GM19351 (cell line): Measurements from ENCODE around the gene SLC16A2.
"Not testable (repeated sequence)": the region's sequence is repeated elsewhere in the genome, so short reads cannot be mapped to it uniquely, and the experiment has no call there.

Source experiments
- ATAC-seq: cut with Tn5 transposase; IDR thresholded peaks from one replicate; pipeline ENCODE4 v1.9.1; 2021; ENCODE audit warnings: mild to moderate bottlenecking, moderate library complexity; ENCODE audit not compliant: unreplicated experiment

The SLC16A2 gene

DNA sequence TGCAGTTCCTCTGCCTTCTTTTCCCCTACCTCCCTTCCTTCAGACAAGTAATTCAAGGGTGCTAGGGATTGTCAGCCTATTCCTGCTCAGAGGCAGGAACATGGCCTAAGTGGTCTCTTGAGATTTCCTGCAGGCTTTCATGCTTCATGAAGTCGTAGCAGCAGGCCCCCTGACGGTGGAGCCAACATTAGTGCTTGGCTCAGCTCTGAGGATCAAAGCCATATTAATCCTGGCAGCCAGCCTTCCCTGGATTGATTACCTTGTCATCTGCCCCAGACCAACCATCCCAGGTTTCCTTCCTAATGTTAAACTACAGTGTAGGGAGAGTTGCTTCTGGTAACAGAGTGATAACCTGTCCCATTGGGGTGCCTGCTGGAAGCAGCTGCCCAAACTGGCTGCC lies 84.1 kb downstream of the SLC16A2 start:
- ATAC-seq = no peak

DNA sequence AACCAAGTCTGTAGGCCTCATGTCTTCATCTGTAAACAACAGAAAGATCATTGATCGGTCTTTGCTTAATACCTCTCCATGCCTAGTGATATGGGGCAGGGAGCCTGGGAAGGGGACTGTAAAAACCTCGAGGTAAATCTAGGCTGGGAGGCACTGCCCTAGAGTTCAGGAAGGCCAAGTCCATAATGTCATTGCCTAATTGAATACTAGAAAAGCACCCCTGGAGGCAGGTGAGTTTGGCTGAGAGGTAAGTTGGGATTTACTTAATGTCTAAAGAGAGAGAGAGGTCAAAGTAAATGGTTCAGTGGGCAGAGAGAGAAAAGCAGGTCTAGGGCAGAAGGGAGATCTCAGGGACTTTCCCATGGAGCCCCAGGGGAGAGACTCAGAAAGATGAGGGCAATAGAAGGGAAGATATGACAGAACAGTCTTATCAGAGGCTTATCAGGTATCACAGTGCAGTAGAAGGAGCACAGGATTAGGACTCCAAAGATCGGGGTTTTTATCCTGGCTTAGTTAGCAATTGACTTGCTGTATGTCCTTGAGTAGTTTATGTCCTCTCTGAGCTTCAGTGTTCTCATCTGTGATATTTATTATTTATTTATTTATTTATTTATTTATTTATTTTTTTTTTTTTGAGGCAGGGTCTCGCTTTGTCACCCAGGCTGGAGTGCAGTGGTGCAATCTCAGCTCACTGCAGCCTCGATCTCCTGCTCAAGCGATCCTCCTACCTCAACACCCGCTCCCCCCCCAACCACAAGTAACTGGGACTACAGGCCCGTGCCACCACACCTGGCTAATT lies 85.2 kb downstream of the SLC16A2 start:
- peak; percentile 78 for ATAC-seq

DNA sequence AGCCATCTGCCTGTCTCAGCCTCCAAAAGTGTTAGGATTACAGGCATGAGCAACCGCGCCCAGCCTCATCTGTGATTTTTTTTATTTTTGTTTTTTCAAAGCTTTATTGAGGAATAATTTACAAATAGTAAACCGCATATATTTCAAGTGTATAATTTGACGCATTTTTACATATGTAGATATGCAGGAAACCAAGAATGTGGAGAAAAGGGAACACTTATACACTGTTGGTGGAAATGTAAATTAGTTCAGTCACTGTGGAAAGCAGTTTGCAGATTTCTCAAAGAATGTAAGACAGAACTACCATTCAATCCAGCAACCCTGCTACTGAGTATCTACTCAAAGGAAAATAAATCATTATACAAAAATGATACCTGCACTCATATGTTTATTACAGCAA lies 85.9 kb downstream of the SLC16A2 start:
- ATAC-seq = no peak

DNA sequence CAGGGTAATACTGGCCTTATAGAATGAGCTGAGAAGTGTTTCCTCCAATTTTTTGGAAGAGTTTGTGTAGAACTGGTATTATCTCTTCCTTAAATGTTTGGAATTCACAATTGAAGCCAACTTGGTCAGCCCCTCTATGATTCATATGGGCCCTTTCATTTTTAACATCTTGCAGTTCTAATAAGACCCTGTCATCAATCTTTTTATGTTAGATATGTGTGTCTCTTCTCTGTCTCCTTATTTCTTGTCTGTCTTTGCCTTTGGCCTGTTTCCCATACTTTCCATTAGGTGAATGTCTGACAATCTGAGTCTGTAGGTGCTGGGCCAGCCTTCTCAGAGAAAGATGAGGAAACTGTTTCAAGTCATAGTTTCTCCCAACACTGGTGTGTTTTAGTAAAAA lies 88.7 kb downstream of the SLC16A2 start:
- no peak for ATAC-seq

DNA sequence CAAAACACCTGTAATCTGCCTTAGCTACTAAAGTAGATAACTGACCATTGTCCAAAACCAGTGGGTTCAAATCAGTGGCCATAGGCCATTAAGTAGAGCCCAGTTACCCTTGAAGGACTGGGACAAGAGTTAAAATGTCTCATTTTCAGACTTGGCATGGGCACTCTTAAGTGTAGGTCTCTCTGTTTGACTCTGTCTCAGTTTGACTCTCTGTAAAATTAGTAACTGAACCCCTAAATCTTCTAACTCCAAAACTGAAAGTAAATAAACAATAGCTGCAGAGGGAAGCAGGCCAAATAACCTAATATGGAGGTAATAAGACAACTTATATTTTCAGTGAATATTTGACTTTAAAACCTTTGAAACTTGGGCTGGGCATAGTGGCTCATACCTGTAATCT lies 89.1 kb downstream of the SLC16A2 start:
- ATAC-seq = peak; percentile 63

DNA sequence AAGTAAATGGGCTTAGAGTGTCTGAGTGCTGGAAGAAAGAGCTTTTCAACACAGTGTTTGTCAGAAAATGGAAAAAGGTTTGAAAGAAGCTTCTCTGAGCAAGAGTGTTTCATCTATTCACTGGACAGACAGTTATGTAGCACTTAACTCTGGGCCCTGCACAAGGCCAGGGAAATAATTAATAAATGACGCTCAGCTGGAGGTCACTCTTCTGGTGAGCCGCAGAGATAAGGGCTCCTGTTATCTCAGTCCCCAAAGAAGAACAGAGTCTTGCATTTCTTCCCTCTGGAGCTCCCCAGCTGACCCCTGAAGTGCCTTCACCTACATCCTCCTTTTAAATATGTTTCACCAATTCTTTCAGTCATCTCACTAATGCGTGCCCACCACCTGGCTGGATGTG lies 90.4 kb downstream of the SLC16A2 start:
- ATAC-seq = no peak

DNA sequence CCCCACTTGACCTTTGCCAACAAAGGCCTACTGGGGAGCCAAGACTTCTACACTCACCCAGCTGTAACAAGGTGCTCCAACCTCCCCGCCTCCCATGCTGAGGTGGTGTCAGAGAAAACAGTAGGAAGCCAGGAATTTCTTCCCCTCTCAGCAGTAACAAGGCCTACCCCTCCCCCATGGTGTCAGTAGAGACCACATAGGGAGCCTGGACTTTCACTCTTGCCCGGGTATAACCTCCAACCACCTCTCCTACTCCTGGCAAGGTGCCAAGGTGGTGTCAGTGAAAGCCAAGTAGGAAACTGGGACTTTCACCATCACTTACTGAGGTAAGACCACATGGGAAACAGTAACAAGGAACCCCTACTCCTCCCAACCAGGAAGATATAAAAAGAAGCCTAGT lies 93.1 kb downstream of the SLC16A2 start:
- no peak for ATAC-seq

DNA sequence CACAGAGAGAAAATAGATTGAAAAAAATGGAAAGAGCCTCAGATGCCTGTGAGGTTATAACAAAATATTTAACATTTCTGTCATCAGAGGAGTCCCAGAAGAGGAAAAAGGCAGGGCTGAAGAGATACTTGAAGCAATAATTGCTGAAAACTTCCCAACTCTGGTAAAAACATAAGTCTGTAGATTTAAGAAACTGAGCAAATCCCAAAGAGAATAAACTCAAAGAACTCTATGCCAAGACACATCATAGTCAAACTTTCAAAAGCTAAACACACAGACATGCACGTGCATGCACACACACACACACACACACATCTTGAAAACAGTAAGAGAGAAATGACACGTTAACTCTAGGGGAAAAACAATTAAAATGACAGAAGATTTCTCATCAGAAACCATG lies 94.1 kb downstream of the SLC16A2 start:
- no peak for ATAC-seq

DNA sequence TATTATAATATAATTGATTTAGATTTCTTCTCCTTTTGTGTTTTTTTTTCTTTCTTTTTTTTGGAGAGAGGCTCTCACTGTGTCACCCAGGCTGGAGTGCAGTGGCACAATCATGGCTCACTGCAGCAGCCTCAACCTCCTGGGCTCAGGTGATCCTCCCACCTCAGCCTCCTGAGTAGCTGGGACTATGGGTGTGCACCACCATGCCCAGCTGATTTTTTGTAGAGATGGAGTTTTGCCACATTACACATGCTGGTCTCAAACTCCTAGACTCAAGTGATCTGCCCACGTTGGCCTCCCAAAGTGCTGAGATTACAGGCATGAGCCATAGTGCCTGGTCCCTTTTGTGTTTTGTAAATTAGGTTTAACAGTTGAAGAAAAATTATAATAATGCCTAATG lies 94.7 kb downstream of the SLC16A2 start:
- not testable (repeated sequence) for ATAC-seq

DNA sequence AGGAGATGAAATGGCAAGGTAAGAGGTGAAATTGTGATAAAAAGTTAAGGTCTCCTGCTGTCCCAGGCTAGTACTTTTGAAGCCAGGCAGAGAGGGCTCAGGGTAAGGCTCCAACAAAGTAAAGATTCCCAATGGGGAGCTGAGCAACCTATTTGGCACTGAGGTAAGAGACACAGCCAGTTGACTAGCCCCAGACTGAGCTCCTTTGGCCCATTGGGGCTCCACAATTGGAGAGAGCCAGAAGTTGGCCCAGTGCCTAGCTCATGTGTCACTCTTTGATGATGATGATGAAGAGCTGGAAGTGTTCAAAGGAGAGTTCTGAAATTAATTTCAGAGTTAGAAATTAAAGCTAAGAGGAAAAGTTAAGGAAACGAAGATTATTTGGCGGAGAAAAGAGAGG lies 98.6 kb downstream of the SLC16A2 start:
- no peak for ATAC-seq

DNA sequence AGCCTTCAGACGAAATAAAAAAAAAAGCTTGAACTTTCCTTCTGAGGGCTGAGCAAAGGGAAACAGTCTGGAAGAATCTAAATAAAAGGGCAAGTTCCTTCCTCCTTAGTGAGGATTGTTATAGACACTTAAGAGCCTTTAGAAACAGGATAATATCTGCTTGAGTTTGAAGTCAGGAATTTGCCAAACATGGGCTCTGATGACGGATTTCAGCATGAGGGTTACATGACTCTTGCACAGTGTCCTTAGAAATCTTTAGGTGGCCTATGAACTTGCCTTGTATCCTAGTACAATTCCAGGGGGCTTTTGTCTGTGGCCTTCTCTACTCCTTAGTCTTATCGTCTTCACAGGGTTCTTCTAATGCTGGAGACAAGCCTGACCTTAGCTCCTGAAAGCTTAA lies 99.0 kb downstream of the SLC16A2 start:
- no peak for ATAC-seq

DNA sequence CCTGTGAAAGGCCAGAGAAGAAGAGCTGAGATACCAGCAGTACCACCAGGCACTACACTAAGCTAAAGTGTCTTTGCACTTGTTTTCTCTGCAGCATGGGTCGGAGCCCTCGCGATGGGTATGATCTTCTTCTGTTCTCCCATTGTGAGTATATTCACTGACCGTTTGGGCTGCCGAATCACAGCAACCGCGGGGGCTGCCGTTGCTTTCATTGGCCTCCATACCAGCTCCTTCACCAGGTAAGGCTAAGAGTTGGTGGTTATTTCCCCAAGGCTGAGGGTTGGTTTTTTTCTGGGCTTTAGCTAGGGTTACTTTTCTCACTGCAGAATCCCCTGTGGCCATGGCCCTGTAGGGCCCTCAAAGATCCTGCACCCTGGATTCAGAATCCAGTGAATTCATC lies 99.6 kb downstream of the SLC16A2 start:
- no peak for ATAC-seq

DNA sequence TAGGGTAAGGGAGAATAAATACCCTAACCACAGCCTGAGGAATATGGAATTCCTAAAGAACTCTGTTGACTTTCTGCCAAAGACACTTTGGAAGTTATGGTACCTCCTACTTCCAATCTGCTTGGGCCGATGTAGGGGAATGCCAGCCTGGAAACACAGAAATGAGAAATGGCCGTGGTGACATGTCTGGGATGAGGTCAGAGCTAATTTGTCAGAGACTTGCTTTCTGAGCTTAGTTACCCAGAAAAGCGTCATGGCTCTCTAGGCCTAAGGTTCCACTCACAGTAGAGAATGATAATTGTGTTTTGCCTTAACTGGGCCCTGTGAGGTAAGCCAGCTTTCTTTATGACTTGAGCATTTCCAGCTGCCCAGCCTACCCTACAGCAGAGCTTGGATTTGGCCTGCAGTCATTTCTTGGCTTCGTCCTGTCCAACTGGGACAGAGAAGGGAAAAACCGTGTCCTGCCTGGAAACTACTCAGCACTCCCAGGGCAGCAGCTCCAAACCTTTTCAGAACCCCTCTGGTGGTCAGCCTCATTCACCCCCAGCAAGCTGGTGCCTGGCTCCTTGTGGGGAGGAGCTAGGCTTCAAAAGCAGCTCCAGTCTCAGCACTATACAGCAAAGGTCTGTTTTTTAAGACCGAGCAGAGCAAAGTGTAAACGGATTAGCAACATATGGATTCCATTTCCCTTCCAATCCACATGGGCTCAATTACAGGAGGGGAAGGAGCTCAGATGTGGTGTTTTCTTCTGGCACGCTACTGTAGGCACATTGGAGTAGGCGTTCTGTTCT lies 100.9 kb downstream of the SLC16A2 start:
- no peak for ATAC-seq

DNA sequence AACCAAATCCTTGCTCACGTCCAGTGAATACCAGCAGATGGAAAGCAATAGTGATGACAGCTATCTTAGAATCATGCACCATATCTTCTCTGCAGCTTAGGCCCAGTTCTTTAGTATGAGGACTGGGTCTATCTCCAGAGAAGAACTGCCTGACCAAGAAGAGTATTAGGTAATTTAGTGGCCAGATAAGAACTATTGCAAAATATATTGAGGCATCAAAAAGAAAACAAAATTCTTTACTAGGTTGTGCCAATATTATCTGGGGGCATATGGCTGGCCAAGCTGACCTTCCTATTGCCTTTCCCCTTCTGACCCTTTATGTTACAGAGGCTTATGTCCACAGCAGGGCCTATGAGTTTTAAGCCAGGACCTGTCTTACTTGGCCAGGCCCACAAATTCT lies 101.9 kb downstream of the SLC16A2 start:
- ATAC-seq = no peak

DNA sequence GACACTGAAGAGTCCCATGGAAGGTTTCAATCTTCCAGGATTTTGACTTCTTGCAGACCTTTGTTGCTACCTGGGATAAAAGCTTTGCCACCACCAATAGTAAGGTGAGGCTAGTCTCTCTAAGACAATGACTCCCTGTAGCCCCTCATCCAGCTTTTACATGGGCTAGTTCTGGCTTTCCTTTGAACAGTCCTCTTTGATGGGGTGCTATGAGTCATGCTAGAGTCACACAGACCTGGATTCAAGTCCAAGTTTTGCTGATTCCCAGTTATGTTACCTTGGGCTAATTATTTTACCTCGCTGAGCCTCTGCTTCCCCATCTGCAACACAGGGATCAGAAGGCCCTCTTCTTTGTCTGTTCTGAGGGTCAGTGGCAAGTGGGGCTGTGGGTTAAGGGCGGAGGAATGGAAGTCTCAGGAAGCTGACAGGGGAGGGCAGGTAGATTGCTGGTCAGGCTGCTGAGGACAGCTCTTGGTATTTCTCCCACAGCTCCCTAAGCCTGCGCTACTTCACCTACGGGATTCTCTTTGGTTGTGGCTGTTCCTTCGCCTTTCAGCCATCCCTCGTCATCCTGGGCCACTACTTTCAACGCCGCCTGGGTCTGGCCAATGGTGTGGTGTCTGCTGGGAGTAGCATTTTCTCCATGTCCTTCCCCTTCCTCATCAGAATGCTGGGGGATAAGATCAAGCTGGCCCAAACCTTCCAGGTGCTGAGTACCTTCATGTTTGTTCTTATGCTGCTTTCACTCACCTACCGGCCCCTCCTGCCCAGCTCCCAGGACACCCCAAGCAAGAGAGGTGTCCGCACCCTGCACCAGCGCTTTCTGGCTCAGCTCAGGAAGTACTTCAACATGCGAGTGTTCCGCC lies 102.8 kb downstream of the SLC16A2 start:
- ATAC-seq = no peak

DNA sequence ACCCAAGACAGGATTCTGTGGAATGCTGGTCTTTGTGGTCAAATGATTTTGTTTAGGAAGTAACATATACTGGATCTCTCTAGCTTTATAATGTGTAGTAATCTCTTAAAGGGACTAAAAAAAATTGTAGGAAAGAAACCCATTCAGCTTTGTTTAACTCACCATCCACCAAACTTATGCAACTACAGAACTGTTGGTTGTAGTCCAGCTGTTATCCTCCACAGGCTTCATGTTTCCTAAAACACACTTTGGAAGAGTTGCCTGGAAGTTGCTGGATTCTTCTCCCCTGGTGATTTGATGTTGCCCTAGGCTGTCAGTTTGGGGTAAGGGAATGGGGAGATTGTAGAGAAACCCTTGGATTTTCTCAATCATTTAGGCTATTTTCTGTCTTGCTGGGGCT lies 103.8 kb downstream of the SLC16A2 start:
- ATAC-seq = no peak

DNA sequence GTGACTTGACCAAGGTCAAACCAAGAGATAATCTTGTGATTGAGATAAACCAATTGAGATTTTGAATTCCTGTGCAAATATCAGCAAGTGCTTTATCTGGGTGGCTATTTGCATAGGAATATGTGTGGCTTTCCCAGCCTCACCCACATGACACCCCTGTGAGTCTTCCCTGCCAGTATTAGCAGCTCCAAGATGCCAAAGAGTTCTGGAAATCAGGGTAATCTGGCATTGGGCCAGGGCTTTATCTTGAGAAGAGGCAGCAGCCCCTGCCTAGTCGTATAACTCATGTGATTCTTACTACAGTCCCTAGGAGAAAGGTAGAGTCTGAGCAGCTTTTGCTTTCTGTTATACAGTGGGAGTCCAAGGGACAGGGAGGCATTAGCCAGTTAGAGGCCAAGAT lies 105.5 kb downstream of the SLC16A2 start:
- no peak for ATAC-seq

DNA sequence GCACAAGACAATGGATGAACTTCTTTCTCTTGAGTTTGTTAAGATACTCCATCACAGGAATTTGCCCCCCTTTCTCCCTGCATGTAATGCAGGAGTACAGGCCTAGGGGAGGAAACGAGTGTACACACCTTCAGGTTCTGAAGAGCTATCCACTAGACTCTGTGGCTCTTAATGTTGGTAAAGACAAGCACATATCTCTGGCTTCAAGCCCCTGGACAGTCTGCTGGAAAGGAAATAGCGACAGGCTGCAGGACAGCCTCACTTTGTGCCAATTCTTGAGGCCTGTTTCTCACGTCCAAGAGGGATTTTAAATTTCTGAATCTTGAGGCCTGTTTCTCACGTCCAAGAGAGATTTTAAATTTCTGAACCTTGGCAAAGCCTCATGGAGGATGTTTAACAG lies 106.1 kb downstream of the SLC16A2 start:
- no peak for ATAC-seq

DNA sequence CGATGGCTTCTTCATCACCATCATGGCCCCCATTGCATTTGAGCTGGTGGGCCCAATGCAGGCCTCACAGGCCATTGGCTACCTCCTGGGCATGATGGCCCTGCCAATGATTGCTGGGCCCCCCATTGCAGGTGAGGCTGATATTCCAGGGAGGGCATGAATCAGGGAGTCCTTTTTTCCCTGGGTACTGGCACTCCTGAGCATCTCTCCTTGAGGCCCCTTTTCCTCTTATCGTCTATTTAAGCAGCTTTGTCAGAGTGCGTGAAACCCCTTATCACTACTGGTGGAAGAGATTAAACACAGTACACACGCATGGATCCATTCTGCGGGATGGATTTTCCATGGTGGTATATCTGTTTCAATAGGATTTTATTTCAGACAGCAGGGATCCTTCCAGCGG lies 108.0 kb downstream of the SLC16A2 start:
- no peak for ATAC-seq

DNA sequence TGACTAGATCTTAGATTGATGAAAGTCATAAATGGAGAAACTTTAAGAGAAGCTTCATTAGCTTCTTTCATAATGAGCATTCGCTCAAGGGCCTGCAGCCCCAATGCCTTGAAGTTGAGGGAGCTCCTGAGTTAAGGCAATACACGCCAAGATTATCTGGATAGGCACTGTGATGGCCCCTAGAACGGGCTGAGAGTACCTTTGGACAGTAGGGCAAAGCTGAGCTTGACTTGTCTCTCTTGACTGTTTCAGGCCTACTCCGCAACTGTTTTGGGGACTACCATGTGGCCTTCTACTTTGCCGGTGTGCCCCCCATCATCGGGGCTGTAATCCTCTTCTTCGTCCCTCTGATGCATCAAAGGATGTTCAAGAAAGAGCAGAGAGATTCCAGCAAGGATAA lies 109.8 kb downstream of the SLC16A2 start:
- ATAC-seq = no peak

DNA sequence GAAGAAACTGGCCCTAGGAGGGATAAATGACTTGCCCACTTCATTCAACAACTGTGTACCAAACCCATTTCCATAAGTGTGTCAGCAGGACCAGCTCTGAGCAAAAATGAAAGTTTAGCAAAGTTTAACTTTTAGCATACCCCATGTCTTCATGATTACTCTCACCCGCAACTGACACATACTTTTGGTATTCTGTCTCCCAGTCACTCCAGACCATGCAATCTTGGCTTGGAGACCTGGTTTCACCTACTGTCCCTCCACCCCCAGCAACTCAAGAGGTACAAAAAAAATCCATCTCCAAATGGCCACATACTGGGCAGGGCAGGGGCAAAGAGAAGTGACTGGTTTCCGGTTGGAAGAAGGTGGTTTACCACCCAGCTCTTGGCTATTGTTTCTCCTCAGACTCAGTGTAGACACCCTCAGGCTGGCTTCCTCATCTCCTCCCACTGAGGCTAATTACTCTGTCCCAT lies 113.3 kb downstream of the SLC16A2 start:
- peak; percentile 42 for ATAC-seq

DNA sequence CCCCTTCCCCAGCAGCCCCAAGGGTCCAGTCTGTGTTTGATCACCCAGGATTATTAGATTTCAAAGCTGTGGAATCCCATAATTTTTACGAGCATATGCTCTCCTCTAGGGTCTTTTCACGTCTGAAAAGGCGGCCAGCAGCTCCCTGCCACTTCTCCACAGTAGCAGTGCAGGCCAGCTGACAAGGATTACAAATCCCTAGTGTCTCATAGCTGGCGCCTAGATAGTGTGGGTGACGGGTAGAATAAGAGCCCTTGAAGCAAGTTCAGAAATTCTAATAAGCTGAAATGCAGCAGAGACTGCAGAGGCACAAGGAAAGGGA lies 113.8 kb downstream of the SLC16A2 start:
- ATAC-seq = peak; percentile 0
